ENCODE data around the gene LRP11. TPM values are rescaled to one million over a fixed set of nuclear protein-coding genes. Genes with fewer than 3 reads are reported as not detected.
A peak's percentile ranks its signal among the peaks of the same experiment; 100 is the strongest.
"Not testable (repeated sequence)": the region's sequence is repeated elsewhere in the genome, so short reads cannot be mapped to it uniquely, and the experiment has no call there.

LRP11 gene
- total RNA-seq, 1 donor: 97.2 TPM

- TF ChIP-seq CTCF (IDR thresholded peaks at IDR 0.05; ENCODE audit: insufficient read depth, low read depth, low read length): no peak
- peak overlapping the region; percentile 43 for H3K4me3 ChIP-seq (ENCODE audit: low read depth, low read length)
- DNase-seq (ENCODE audit: low read depth): no peak
Observed at GRCh38 chr6:149855741-149856140, 8.4 kb downstream of the LRP11 start.

GRCh38 chr6:149855040-149855654, 9.0 kb downstream of the LRP11 start:
- DNase-seq (ENCODE audit: low read depth): peak; percentile 90
- peak overlapping the region; percentile 43 for H3K4me3 ChIP-seq (ENCODE audit: low read depth, low read length)
- no peak for TF ChIP-seq CTCF (IDR thresholded peaks at IDR 0.05; ENCODE audit: insufficient read depth, low read depth, low read length)

- DNase-seq (ENCODE audit: low read depth): no peak
- TF ChIP-seq CTCF (IDR thresholded peaks at IDR 0.05; ENCODE audit: insufficient read depth, low read depth, low read length): no peak
- H3K4me3 ChIP-seq (ENCODE audit: low read depth, low read length): no peak overlapping the region
Observed at GRCh38 chr6:149854532-149854931, 9.6 kb downstream of the LRP11 start.

- H3K4me3 ChIP-seq (ENCODE audit: low read depth, low read length); DNase-seq (ENCODE audit: low read depth): not testable (repeated sequence)
Observed at GRCh38 chr6:149854017-149854416, 10.1 kb downstream of the LRP11 start.

- TF ChIP-seq CTCF (IDR thresholded peaks at IDR 0.05; ENCODE audit: insufficient read depth, low read depth, low read length): no peak
- DNase-seq (ENCODE audit: low read depth): no peak
- no peak overlapping the region for H3K4me3 ChIP-seq (ENCODE audit: low read depth, low read length)
Observed at GRCh38 chr6:149852881-149853280, 11.3 kb downstream of the LRP11 start.

GRCh38 chr6:149852180-149852579, 12.0 kb downstream of the LRP11 start:
- DNase-seq (ENCODE audit: low read depth): peak; percentile 84
- no peak overlapping the region for H3K4me3 ChIP-seq (ENCODE audit: low read depth, low read length)
- no peak for TF ChIP-seq CTCF (IDR thresholded peaks at IDR 0.05; ENCODE audit: insufficient read depth, low read depth, low read length)

GRCh38 chr6:149851461-149852110, 12.6 kb downstream of the LRP11 start:
- no peak overlapping the region for H3K4me3 ChIP-seq (ENCODE audit: low read depth, low read length)
- DNase-seq (ENCODE audit: low read depth): peak; percentile 79
- no peak for TF ChIP-seq CTCF (IDR thresholded peaks at IDR 0.05; ENCODE audit: insufficient read depth, low read depth, low read length)

GRCh38 chr6:149848343-149848742, 15.8 kb downstream of the LRP11 start:
- not testable (repeated sequence) for H3K4me3 ChIP-seq (ENCODE audit: low read depth, low read length); DNase-seq (ENCODE audit: low read depth)
